Thyroid gland (tissue), 4 donors: ENCODE data around the gene ABLIM1.

Experiments
- POLR2A ChIP-seq, 2 donors: fragments of 450-650 bp; IDR thresholded peaks; one replicate each; pipeline ENCODE4 v1.6.1; 2017; ENCODE audit warnings: antibody characterized with exemption in 2 of 2, mild to moderate bottlenecking in 2 of 2, moderate library complexity in 1 of 2
- TF ChIP-seq, protein P1 (sequence below), 6 experiments: fragments of 200-600 bp in 3 of 6; fragments of 450-650 bp in 3 of 6; sonication (generic) in 3 of 6; IDR thresholded peaks; one replicate each; pipeline ENCODE4 v1.5.1; 2016 to 2019; ENCODE audit warnings: antibody characterized with exemption in 6 of 6, mild to moderate bottlenecking in 2 of 6, inconsistent platforms in 1 of 6, moderate library complexity in 1 of 6

DNA sequence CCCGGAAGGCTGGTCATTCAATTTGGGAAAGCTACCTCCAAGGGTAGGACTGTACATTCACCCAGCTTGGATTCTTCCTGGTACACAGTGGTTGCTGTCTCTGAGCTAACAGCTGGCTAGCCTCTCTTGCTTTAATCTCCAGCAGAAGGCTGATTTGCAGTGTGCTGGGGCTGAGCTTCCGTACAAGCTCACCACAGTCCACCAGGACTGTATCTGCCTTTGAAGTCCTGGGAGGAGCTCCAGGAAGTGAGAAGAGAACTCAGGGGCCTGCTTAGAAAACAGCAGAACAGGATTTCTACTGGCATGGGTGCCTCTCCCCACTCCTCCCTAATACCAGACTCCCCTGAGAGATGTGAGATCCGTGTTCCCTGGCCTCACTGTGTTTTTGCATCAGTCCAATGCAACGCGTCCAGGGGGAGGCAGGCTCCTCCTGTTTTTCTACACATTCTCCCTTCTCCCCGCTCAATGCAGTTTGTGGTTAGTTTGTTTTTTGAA, 260.4 kb downstream of the ABLIM1 start:
- TF ChIP-seq POLR2A (IDR thresholded peaks at IDR 0.05): peak in 1 of 2 donors; percentile 38
- TF ChIP-seq, protein P1, sequence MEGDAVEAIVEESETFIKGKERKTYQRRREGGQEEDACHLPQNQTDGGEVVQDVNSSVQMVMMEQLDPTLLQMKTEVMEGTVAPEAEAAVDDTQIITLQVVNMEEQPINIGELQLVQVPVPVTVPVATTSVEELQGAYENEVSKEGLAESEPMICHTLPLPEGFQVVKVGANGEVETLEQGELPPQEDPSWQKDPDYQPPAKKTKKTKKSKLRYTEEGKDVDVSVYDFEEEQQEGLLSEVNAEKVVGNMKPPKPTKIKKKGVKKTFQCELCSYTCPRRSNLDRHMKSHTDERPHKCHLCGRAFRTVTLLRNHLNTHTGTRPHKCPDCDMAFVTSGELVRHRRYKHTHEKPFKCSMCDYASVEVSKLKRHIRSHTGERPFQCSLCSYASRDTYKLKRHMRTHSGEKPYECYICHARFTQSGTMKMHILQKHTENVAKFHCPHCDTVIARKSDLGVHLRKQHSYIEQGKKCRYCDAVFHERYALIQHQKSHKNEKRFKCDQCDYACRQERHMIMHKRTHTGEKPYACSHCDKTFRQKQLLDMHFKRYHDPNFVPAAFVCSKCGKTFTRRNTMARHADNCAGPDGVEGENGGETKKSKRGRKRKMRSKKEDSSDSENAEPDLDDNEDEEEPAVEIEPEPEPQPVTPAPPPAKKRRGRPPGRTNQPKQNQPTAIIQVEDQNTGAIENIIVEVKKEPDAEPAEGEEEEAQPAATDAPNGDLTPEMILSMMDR (IDR thresholded peaks at IDR 0.05): no peak
